Thyroid gland (tissue), 4 donors: ENCODE measurements around the gene POT1. TPM values are rescaled to one million over a fixed set of nuclear protein-coding genes. Genes with fewer than 3 reads are reported as not detected.

Experiments used
- DNase-seq, 2 donors: peaks; one replicate each; pipeline ENCODE4 v3.0.0-alpha.2; 2019
- H3K27ac ChIP-seq, 3 donors: fragments of 200-600 bp; sonication (generic); 1 replicate in 2 of 3; 2 replicates in 1 of 3; pipeline ENCODE4 v1.5.1; 2016 to 2019; ENCODE audit warnings: mild to moderate bottlenecking in 1 of 3, moderate library complexity in 1 of 3
- H3K27me3 ChIP-seq: fragments of 200-600 bp; sonication (generic); one replicate; pipeline ENCODE4 v1.5.1; 2019
- H3K36me3 ChIP-seq, 2 donors: fragments of 200-600 bp; sonication (generic); one replicate each; pipeline ENCODE4 v1.5.1; 2016 to 2019
- H3K4me1 ChIP-seq, 2 donors: fragments of 200-600 bp; sonication (generic); one replicate each; pipeline ENCODE4 v1.5.1; 2017 to 2019
- H3K4me3 ChIP-seq, 3 donors: fragments of 200-600 bp; sonication (generic); replicated peaks in 1 of 3; 1 replicate in 2 of 3; 2 replicates in 1 of 3; pipeline ENCODE4 v1.5.1; 2016; ENCODE audit warnings: mild to moderate bottlenecking in 1 of 3
- H3K9me3 ChIP-seq: fragments of 200-600 bp; sonication (generic); one replicate; pipeline ENCODE4 v1.5.1; 2017
- POLR2A ChIP-seq, 2 donors: fragments of 450-650 bp; IDR thresholded peaks; one replicate each; pipeline ENCODE4 v1.6.1; 2017; ENCODE audit warnings: antibody characterized with exemption in 2 of 2, mild to moderate bottlenecking in 2 of 2, moderate library complexity in 1 of 2
- WGBS, 2 donors: methylation state at CpG; one replicate each; pipeline ENCODE4 v1.1.5; 2017; 5-methylcytosine and 5-hydroxymethylcytosine counted together
- intact Hi-C: fragments of 100-400 bp; cut with DNase I; formaldehyde crosslinking; loops from one replicate; pipeline ENCODE4 v1.15.1; 2023
- total RNA-seq, 4 donors: library from RNA; depleted of rRNA; stranded (reverse); fragments of >200 nt; gene quantifications; one replicate each; pipeline ENCODE4 v1.2.3, GENCODE V29; 2016
- TF ChIP-seq, protein P1 (sequence below), 6 experiments: fragments of 200-600 bp in 3 of 6; fragments of 450-650 bp in 3 of 6; sonication (generic) in 3 of 6; IDR thresholded peaks; one replicate each; pipeline ENCODE4 v1.5.1; 2016 to 2019; ENCODE audit warnings: antibody characterized with exemption in 6 of 6, mild to moderate bottlenecking in 2 of 6, inconsistent platforms in 1 of 6, moderate library complexity in 1 of 6

POT1 gene
- total RNA-seq, 4 donors from 2014 or later = 30.6 to 48.4 (median 35.4) TPM

DNA sequence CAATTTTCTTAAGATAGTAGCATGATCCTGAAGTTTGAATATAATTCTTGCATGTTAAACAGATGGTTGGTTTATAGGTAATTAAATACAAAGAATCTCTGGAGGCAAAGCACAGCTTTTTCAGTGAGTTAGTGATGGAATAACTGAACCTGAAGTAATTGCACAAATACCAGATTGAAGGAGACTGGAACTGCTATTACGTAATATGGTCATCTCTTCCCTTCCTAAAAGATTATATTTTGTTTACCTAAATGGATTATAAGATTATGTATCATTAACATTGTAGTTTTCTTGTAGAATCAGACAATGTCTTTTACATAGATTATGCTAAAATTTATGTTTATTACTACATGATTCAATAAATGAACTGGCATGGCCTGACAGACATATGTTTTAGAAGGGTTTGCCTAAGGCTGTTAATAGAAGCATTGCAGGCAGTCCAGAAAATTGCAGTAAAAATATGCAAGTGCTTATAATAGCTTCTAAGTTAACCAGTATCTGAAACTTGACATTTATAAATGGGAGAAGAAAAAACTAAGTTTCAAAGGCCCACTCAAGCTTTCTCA lies 128.2 kb downstream of the POT1 start:
- Histone ChIP-seq H3K27ac (no peak overlapping the region), H3K4me1 (no peaks in the 10 kb centered on the region), H3K27me3 (no peaks in the 10 kb centered on the region), H3K4me3 (no peak overlapping the region), H3K9me3 (no peaks in the 10 kb centered on the region), H3K36me3 (no peaks in the 10 kb centered on the region)
- 87 to 90% methylated on average over 1 of the region's 1 CpG for WGBS, 2 donors
- intact Hi-C loops = no loop called here
- DNase-seq = no peak
- TF ChIP-seq, protein P1, sequence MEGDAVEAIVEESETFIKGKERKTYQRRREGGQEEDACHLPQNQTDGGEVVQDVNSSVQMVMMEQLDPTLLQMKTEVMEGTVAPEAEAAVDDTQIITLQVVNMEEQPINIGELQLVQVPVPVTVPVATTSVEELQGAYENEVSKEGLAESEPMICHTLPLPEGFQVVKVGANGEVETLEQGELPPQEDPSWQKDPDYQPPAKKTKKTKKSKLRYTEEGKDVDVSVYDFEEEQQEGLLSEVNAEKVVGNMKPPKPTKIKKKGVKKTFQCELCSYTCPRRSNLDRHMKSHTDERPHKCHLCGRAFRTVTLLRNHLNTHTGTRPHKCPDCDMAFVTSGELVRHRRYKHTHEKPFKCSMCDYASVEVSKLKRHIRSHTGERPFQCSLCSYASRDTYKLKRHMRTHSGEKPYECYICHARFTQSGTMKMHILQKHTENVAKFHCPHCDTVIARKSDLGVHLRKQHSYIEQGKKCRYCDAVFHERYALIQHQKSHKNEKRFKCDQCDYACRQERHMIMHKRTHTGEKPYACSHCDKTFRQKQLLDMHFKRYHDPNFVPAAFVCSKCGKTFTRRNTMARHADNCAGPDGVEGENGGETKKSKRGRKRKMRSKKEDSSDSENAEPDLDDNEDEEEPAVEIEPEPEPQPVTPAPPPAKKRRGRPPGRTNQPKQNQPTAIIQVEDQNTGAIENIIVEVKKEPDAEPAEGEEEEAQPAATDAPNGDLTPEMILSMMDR (IDR thresholded peaks at IDR 0.05) = no peak
- TF ChIP-seq POLR2A (IDR thresholded peaks at IDR 0.05) = no peak

DNA sequence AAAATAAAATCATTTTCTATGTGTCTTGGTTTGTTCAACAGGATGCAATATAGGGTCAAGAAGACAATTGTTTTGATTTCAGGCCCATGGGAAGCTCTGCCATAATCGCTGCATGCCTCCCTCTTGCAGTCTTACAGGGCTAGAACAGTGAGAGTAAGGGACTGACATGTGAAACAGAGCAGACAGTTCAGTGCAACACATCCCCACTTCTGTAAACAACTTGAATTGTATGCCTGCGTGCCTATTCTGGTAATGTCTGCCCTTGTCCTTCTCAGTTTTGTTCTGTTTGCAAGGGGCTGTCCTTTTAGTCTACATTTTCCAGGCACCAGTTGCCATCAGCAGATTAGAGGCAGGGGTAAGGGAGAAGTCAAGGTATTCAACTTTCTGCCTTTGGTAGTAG lies 129.2 kb downstream of the POT1 start:
- 38 to 61% methylated on average over 2 of the region's 2 CpGs for WGBS, 2 donors
- no peak for DNase-seq
- no peaks in the 10 kb centered on the region for H3K36me3 ChIP-seq
- no peaks in the 10 kb centered on the region for H3K4me1 ChIP-seq
- intact Hi-C loops = no loop called here
- H3K27me3 ChIP-seq = no peaks in the 10 kb centered on the region
- TF ChIP-seq POLR2A (IDR thresholded peaks at IDR 0.05) = no peak
- TF ChIP-seq, protein P1 (IDR thresholded peaks at IDR 0.05) = no peak
- no peak overlapping the region for H3K4me3 ChIP-seq
- H3K27ac ChIP-seq = no peak overlapping the region
- no peaks in the 10 kb centered on the region for H3K9me3 ChIP-seq

DNA sequence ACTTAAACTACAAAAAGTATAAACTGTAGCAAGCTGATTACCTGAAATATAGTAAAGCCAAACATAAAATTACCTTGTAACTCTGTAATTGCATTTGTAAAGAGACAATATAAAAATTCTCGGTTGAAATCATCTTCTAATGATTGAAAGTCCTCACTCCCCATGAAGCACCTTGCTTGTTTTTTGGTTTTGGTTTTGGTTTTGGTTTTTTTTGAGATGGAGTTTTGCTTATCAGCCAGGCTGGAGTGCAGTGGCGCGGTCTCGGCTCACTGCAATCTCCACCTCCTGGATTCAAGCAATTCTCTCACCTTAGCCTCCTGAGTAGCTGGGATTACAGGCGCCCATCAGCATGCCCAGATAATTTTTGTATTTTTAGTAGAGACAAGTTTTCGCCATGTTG lies 130.2 kb downstream of the POT1 start:
- H3K4me3 ChIP-seq = no peak overlapping the region
- H3K4me1 ChIP-seq = no peaks in the 10 kb centered on the region
- intact Hi-C loops = no loop called here
- H3K9me3 ChIP-seq = no peaks in the 10 kb centered on the region
- H3K27me3 ChIP-seq = no peaks in the 10 kb centered on the region
- no peaks in the 10 kb centered on the region for H3K36me3 ChIP-seq
- no peak for TF ChIP-seq POLR2A (IDR thresholded peaks at IDR 0.05)
- TF ChIP-seq, protein P1 (IDR thresholded peaks at IDR 0.05) = no peak
- WGBS, 2 donors = 88 to 93% methylated on average over 6 of the region's 6 CpGs
- no peak overlapping the region for H3K27ac ChIP-seq
- DNase-seq = no peak

DNA sequence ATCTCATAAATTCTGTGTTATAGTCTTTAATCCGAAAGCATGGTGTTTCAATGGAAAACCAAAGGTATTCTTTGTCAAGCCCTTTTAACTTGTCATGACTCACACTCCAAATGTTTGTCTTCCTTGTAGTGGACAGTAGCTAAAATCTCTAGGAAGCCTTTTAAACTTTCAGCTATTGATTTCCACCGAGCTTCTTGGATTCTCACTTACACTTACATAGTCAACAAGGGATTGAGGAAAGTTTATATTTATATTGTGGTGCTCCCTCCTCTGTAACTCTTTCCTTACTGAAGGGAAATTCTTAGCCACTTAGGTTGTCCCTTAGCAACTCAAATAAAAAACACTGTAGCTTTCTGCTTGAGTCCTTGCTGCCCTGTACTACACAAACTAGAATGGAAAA lies 132.9 kb downstream of the POT1 start:
- Histone ChIP-seq H3K36me3 (no peaks in the 10 kb centered on the region), H3K27me3 (no peaks in the 10 kb centered on the region), H3K9me3 (no peaks in the 10 kb centered on the region), H3K27ac (no peak overlapping the region), H3K4me3 (no peak overlapping the region), H3K4me1 (no peaks in the 10 kb centered on the region)
- 67 to 68% methylated on average over 2 of the region's 2 CpGs for WGBS, 2 donors
- no peak for DNase-seq
- intact Hi-C loops = no loop called here
- TF ChIP-seq, protein P1 (IDR thresholded peaks at IDR 0.05) = no peak
- TF ChIP-seq POLR2A (IDR thresholded peaks at IDR 0.05) = no peak

DNA sequence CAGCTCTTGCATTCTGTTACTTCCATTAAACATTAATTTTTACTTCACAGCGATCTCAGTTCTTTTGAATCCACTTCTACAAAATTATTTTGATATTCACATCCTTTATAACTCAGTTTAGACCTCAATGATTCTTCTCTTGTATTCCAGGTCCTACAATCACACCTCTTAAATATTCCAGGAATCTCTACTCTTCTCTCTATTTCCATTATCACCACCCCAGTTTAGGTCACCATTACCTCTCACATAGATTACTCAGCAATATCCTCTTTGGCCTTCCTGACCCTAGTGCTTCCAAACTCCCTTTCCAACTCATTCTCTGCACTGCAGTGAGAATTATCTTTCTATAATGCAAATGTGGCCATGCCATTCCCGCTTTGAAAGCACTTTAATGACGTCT lies 136.9 kb downstream of the POT1 start:
- H3K27ac ChIP-seq = no peak overlapping the region
- no peaks in the 10 kb centered on the region for H3K36me3 ChIP-seq
- WGBS, 2 donors = 90 to 91% methylated on average over 3 of the region's 3 CpGs
- no peak for DNase-seq
- intact Hi-C loops = no loop called here
- TF ChIP-seq, protein P1 (IDR thresholded peaks at IDR 0.05) = no peak
- TF ChIP-seq POLR2A (IDR thresholded peaks at IDR 0.05) = no peak
- no peaks in the 10 kb centered on the region for H3K27me3 ChIP-seq
- H3K9me3 ChIP-seq = no peaks in the 10 kb centered on the region
- H3K4me3 ChIP-seq = no peak overlapping the region
- no peaks in the 10 kb centered on the region for H3K4me1 ChIP-seq
